ENCODE results near the gene ADAM22.

ADAM22 gene

GRCh38 chr7:88115258-88115796, 181.3 kb downstream of the ADAM22 start:
- H3K9me3 ChIP-seq (ENCODE audit: severe bottlenecking): no peaks in the 10 kb centered on the region
- TF ChIP-seq CTCF (IDR thresholded peaks at IDR 0.05; ENCODE audit: poor library complexity, severe bottlenecking): no peak
- H3K4me3 ChIP-seq (ENCODE audit: severe bottlenecking): no peak overlapping the region
- H3K27ac ChIP-seq (ENCODE audit: poor library complexity, severe bottlenecking): no peak overlapping the region
- no peaks in the 10 kb centered on the region for H3K4me1 ChIP-seq (ENCODE audit: insufficient read depth, poor library complexity, severe bottlenecking)
- ATAC-seq (ENCODE audit: low read depth) (no peak), DNase-seq (ENCODE audit: low spot score) (no peak)
- no peaks in the 10 kb centered on the region for H3K27me3 ChIP-seq (ENCODE audit: insufficient read depth, poor library complexity, severe bottlenecking)
- H3K36me3 ChIP-seq (ENCODE audit: low read depth): no peaks in the 10 kb centered on the region

GRCh38 chr7:88115816-88116215, 181.8 kb downstream of the ADAM22 start:
- H3K27me3 ChIP-seq (ENCODE audit: insufficient read depth, poor library complexity, severe bottlenecking): no peaks in the 10 kb centered on the region
- no peaks in the 10 kb centered on the region for H3K9me3 ChIP-seq (ENCODE audit: severe bottlenecking)
- no peak overlapping the region for H3K4me3 ChIP-seq (ENCODE audit: severe bottlenecking)
- no peaks in the 10 kb centered on the region for H3K4me1 ChIP-seq (ENCODE audit: insufficient read depth, poor library complexity, severe bottlenecking)
- no peaks in the 10 kb centered on the region for H3K36me3 ChIP-seq (ENCODE audit: low read depth)
- no peak for TF ChIP-seq CTCF (IDR thresholded peaks at IDR 0.05; ENCODE audit: poor library complexity, severe bottlenecking)
- no peak overlapping the region for H3K27ac ChIP-seq (ENCODE audit: poor library complexity, severe bottlenecking)
- DNase-seq (ENCODE audit: low spot score) (no peak), ATAC-seq (ENCODE audit: low read depth) (no peak)

GRCh38 chr7:88116235-88116795, 182.3 kb downstream of the ADAM22 start:
- Histone ChIP-seq H3K36me3 (ENCODE audit: low read depth) (no peaks in the 10 kb centered on the region), H3K27ac (ENCODE audit: poor library complexity, severe bottlenecking) (no peak overlapping the region), H3K4me1 (ENCODE audit: insufficient read depth, poor library complexity, severe bottlenecking) (no peaks in the 10 kb centered on the region), H3K4me3 (ENCODE audit: severe bottlenecking) (no peak overlapping the region), H3K9me3 (ENCODE audit: severe bottlenecking) (no peaks in the 10 kb centered on the region), H3K27me3 (ENCODE audit: insufficient read depth, poor library complexity, severe bottlenecking) (no peaks in the 10 kb centered on the region)
- no peak for ATAC-seq (ENCODE audit: low read depth)
- DNase-seq (ENCODE audit: low spot score): no peak
- TF ChIP-seq CTCF (IDR thresholded peaks at IDR 0.05; ENCODE audit: poor library complexity, severe bottlenecking): no peak

- Histone ChIP-seq H3K9me3 (ENCODE audit: severe bottlenecking) (no peaks in the 10 kb centered on the region), H3K4me3 (ENCODE audit: severe bottlenecking) (no peak overlapping the region), H3K27ac (ENCODE audit: poor library complexity, severe bottlenecking) (no peak overlapping the region), H3K27me3 (ENCODE audit: insufficient read depth, poor library complexity, severe bottlenecking) (no peaks in the 10 kb centered on the region), H3K4me1 (ENCODE audit: insufficient read depth, poor library complexity, severe bottlenecking) (no peaks in the 10 kb centered on the region), H3K36me3 (ENCODE audit: low read depth) (no peaks in the 10 kb centered on the region)
- DNase-seq (ENCODE audit: low spot score) (no peak), ATAC-seq (ENCODE audit: low read depth) (no peak)
- TF ChIP-seq CTCF (IDR thresholded peaks at IDR 0.05; ENCODE audit: poor library complexity, severe bottlenecking): no peak
Observed at GRCh38 chr7:88117325-88117724, 183.3 kb downstream of the ADAM22 start.

- Histone ChIP-seq H3K27ac (ENCODE audit: poor library complexity, severe bottlenecking) (no peak overlapping the region), H3K9me3 (ENCODE audit: severe bottlenecking) (no peaks in the 10 kb centered on the region), H3K4me1 (ENCODE audit: insufficient read depth, poor library complexity, severe bottlenecking) (no peaks in the 10 kb centered on the region), H3K27me3 (ENCODE audit: insufficient read depth, poor library complexity, severe bottlenecking) (no peaks in the 10 kb centered on the region), H3K36me3 (ENCODE audit: low read depth) (no peaks in the 10 kb centered on the region), H3K4me3 (ENCODE audit: severe bottlenecking) (no peak overlapping the region)
- ATAC-seq (ENCODE audit: low read depth): no peak
- DNase-seq (ENCODE audit: low spot score): no peak
- no peak for TF ChIP-seq CTCF (IDR thresholded peaks at IDR 0.05; ENCODE audit: poor library complexity, severe bottlenecking)
Observed at GRCh38 chr7:88121335-88121734, 187.3 kb downstream of the ADAM22 start.
